HG03097 (cell line): ENCODE measurements around the gene SLMAP.
A peak's percentile ranks its signal among the peaks of the same experiment; 100 is the strongest.
"Not testable (repeated sequence)": the region's sequence is repeated elsewhere in the genome, so short reads cannot be mapped to it uniquely, and the experiment has no call there.

Experiments used
- ATAC-seq: cut with Tn5 transposase; IDR thresholded peaks from one replicate; pipeline ENCODE4 v1.9.1; 2021; ENCODE audit not compliant: unreplicated experiment, low FRiP score

The SLMAP gene

GRCh38 chr3:57787867-57788623, 31.9 kb downstream of the SLMAP start:
- ATAC-seq: peak; percentile 60

GRCh38 chr3:57788624-57789018, 32.5 kb downstream of the SLMAP start:
- ATAC-seq: no peak

GRCh38 chr3:57791245-57791644, 35.1 kb downstream of the SLMAP start:
- no peak for ATAC-seq

- no peak for ATAC-seq
Measured at GRCh38 chr3:57792198-57792597, 36.1 kb downstream of the SLMAP start.

GRCh38 chr3:57793737-57794187, 37.7 kb downstream of the SLMAP start:
- no peak for ATAC-seq

GRCh38 chr3:57794501-57794900, 38.4 kb downstream of the SLMAP start:
- ATAC-seq: no peak

GRCh38 chr3:57794951-57795350, 38.8 kb downstream of the SLMAP start:
- no peak for ATAC-seq

GRCh38 chr3:57796261-57796660, 40.2 kb downstream of the SLMAP start:
- no peak for ATAC-seq

GRCh38 chr3:57797701-57798487, 41.8 kb downstream of the SLMAP start:
- ATAC-seq: no peak

GRCh38 chr3:57803647-57804081, 47.6 kb downstream of the SLMAP start:
- no peak for ATAC-seq

GRCh38 chr3:57805266-57805665, 49.2 kb downstream of the SLMAP start:
- ATAC-seq: no peak

GRCh38 chr3:57805674-57806073, 49.6 kb downstream of the SLMAP start:
- ATAC-seq: no peak

GRCh38 chr3:57806195-57806594, 50.1 kb downstream of the SLMAP start:
- ATAC-seq: not testable (repeated sequence)

GRCh38 chr3:57808961-57809608, 53.0 kb downstream of the SLMAP start:
- no peak for ATAC-seq

GRCh38 chr3:57809609-57809968, 53.5 kb downstream of the SLMAP start:
- no peak for ATAC-seq

- no peak for ATAC-seq
Measured at GRCh38 chr3:57810048-57810447, 53.9 kb downstream of the SLMAP start.

- no peak for ATAC-seq
Measured at GRCh38 chr3:57810471-57811137, 54.5 kb downstream of the SLMAP start.

- ATAC-seq: no peak
Measured at GRCh38 chr3:57815036-57815435, 58.9 kb downstream of the SLMAP start.

- ATAC-seq: no peak
Measured at GRCh38 chr3:57816471-57817095, 60.5 kb downstream of the SLMAP start.

- no peak for ATAC-seq
Measured at GRCh38 chr3:57818772-57819171, 62.7 kb downstream of the SLMAP start.
